Measurements from ENCODE around the gene CKAP2L. TPM values are rescaled to one million over a fixed set of nuclear protein-coding genes. Genes with fewer than 3 reads are reported as not detected.

The CKAP2L gene
- total RNA-seq, 4 donors from 2014 or later, result 1.2 to 11.3 (median 2.0) TPM

- no peak overlapping the region for H3K4me3 ChIP-seq (ENCODE audit: low read depth, poor library complexity, severe bottlenecking)
- DNase-seq (ENCODE audit: low spot score in 2 of 2), result no peak
- WGBS, 2 donors, result 89 to 92% methylated on average over 5 to 8 of the region's 8 CpGs
- no peak for TF ChIP-seq CTCF (IDR thresholded peaks at IDR 0.05)
- no peak for TF ChIP-seq POLR2A (IDR thresholded peaks at IDR 0.05)
- intact Hi-C loops (cut with DNase I; ENCODE audit: low total_unique reads), result loop anchor here (2.0 to 10.0 kb wide), 2 partner anchors 125 to 239 kb away; partner anchors contain the start of gene TTL
Measured at GRCh38 chr2:112723995-112724394, 40.4 kb downstream of the CKAP2L start.

GRCh38 chr2:112723547-112723940 lies 40.9 kb downstream of the CKAP2L start:
- DNase-seq (ENCODE audit: low spot score in 2 of 2), result no peak
- intact Hi-C loops (cut with DNase I; ENCODE audit: low total_unique reads), result loop anchor here (10.0 kb wide), 1 partner anchor 239 kb away; the partner anchor contains the start of gene TTL
- WGBS, 2 donors, result 83 to 91% methylated on average over 4 to 6 of the region's 6 CpGs
- H3K4me3 ChIP-seq (ENCODE audit: low read depth, poor library complexity, severe bottlenecking), result no peak overlapping the region
- TF ChIP-seq CTCF (IDR thresholded peaks at IDR 0.05) (no peak), POLR2A (IDR thresholded peaks at IDR 0.05) (no peak)

GRCh38 chr2:112722816-112723546 lies 41.4 kb downstream of the CKAP2L start:
- no peak for TF ChIP-seq CTCF (IDR thresholded peaks at IDR 0.05)
- TF ChIP-seq POLR2A (IDR thresholded peaks at IDR 0.05), result no peak
- no peak overlapping the region for H3K4me3 ChIP-seq (ENCODE audit: low read depth, poor library complexity, severe bottlenecking)
- WGBS, 2 donors, result 89 to 95% methylated on average over 8 to 9 of the region's 9 CpGs
- intact Hi-C loops (cut with DNase I; ENCODE audit: low total_unique reads), result loop anchor here (10.0 kb wide), 1 partner anchor 238 kb away; the partner anchor contains the start of gene TTL
- no peak for DNase-seq (ENCODE audit: low spot score in 2 of 2)

- 85 to 91% methylated on average over 16 to 22 of the region's 23 CpGs for WGBS, 2 donors
- H3K4me3 ChIP-seq (ENCODE audit: low read depth, poor library complexity, severe bottlenecking), result no peak overlapping the region
- intact Hi-C loops (cut with DNase I; ENCODE audit: low total_unique reads), result loop anchor here (10.0 kb wide), 1 partner anchor 237 kb away; the partner anchor contains the start of gene TTL
- TF ChIP-seq CTCF (IDR thresholded peaks at IDR 0.05) (no peak), POLR2A (IDR thresholded peaks at IDR 0.05) (no peak)
- no peak for DNase-seq (ENCODE audit: low spot score in 2 of 2)
Measured at GRCh38 chr2:112721819-112722522, 42.4 kb downstream of the CKAP2L start.

GRCh38 chr2:112720785-112721184 lies 43.6 kb downstream of the CKAP2L start, which contains the start of gene NT5DC4:
TSS of gene NT5DC4 (plus strand) at chr2:112721020. CDS start at chr2:112721080, 60 bp downstream.
- no peak for TF ChIP-seq POLR2A (IDR thresholded peaks at IDR 0.05)
- no peak for TF ChIP-seq CTCF (IDR thresholded peaks at IDR 0.05)
- no peak within 1 kb of the TSS for H3K4me3 ChIP-seq (ENCODE audit: low read depth, poor library complexity, severe bottlenecking)
- no peak for DNase-seq (ENCODE audit: low spot score in 2 of 2)
- intact Hi-C loops (cut with DNase I; ENCODE audit: low total_unique reads), result loop anchor here (10.0 kb wide), 1 partner anchor 236 kb away; the partner anchor contains the start of gene TTL
- WGBS, 2 donors, result 84 to 93% methylated on average over 6 of the region's 6 CpGs
